Lower lobe of right lung (tissue), 2 donors: ENCODE results near the gene GNGT2. TPM values are rescaled to one million over a fixed set of nuclear protein-coding genes. Genes with fewer than 3 reads are reported as not detected.

ENCODE experiments used
- ATAC-seq, 2 donors: fragments of 200-7000 bp; cut with Tn5 transposase; one replicate each; pipeline ENCODE4 v1.9.1; 2020 to 2022; ENCODE audit warnings: mild to moderate bottlenecking in 2 of 2, moderate library complexity in 2 of 2
- DNase-seq: peaks from one replicate; pipeline ENCODE4 v3.0.0-alpha.2; 2020
- H3K27ac ChIP-seq: fragments of 200-600 bp; one replicate; pipeline ENCODE4 v1.8.0; 2022
- H3K27me3 ChIP-seq: fragments of 200-600 bp; one replicate; pipeline ENCODE4 v1.8.0; 2022; ENCODE audit warnings: low read depth
- H3K36me3 ChIP-seq: fragments of 200-600 bp; one replicate; pipeline ENCODE4 v1.8.0; 2022; ENCODE audit warnings: mild to moderate bottlenecking
- H3K4me1 ChIP-seq: fragments of 200-600 bp; one replicate; pipeline ENCODE4 v1.8.0; 2022
- H3K4me3 ChIP-seq: fragments of 200-600 bp; one replicate; pipeline ENCODE4 v1.8.0; 2022; ENCODE audit warnings: mild to moderate bottlenecking
- H3K9me3 ChIP-seq: fragments of 200-600 bp; one replicate; pipeline ENCODE4 v1.8.0; 2022
- intact Hi-C: fragments of 100-400 bp; cut with DNase I; formaldehyde crosslinking; loops from one replicate; pipeline ENCODE4 v1.11.0; 2022
- total RNA-seq: library from RNA; stranded (reverse); fragmentation: NEBNext Ultra II Directional; extraction: Animal tissue kit (Norgen Biotek cat#: 25700); gene quantifications from one replicate; pipeline ENCODE4 v1.2.1, GENCODE V29; 2021
- TF ChIP-seq, protein P1 (sequence below): fragments of 200-600 bp; IDR thresholded peaks from one replicate; pipeline ENCODE4 v1.8.0; 2022; ENCODE audit warnings: antibody characterized with exemption, mild to moderate bottlenecking
- donor health status: DM: no; HTN: yes; CAD: no; lungs with severe emphysema.

GNGT2 gene
- total RNA-seq, 1 donor from 2014 or later, result 21.1 TPM

DNA sequence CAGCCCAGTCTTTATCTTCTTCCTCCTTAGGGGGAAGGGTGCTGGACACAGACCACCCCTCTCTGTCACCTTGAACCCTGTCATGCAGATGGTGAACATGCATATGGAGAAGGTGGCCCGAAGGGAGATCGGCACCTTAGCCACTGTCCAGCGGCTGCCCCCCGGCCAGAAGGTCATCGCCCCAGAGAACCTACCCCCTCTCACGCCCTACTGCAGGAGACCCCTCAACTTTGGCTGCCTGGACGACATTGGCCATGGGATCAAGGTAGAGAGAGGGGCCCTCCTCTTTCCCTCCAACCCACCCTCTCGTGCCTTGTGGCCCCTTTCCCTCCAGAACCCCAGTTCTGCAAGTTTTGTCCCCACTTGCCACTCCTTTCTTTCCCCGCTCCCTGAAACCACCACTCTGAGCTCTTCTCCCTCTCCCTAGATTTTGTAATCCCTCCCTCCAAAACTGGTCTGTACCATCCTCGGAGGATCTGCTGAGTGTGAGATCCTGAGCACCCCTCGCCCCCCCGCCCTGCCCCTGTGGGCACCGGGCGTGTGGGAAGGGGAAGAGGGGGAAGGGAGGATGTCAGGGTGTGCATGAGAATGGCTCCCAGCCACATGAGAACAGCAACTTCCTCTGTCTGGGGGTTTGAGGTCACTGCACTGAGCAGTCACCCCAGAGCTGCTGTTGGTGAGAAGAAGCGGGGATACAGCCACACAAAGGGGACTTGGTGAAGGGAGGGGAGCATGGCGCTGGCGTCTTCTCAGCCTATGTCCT is 7.5 kb upstream of the GNGT2 start:
- intact Hi-C loops, result no loop called here
- ATAC-seq, result peak; percentile 83 to 87

DNA sequence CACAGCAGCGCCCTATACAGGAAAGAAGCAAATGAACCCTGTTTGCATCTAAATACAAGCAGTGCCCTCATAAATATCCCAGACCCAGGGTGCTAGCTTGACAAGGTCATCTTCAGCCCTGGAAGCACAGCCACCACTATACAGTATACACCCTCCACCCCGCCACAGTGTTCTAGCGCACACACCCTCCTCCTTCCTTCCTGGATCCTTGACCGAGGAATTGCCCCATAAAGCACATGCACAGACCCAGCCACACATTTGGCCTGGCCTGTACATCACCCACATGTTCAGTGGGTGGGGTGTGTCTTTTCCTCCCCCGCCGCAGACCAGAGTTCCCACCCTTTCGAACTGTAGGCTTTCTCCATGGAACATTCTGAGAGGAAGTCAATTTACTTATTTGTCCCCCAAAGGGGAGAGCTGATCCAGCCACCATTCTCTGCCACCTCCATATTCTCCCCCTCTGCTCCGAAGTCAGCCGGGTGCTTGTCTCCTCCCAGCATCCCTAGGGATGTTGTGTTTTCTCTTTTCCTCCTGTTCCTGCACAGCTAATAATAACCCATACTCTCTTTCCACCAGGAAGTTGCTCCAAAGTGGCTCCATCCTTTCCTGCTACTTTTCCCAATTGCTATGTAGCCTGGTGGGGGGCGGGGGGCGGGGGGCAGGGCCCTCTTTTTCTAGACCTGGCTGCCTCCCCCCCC is 6.7 kb upstream of the GNGT2 start:
- H3K27me3 ChIP-seq, result peaks cover 5% of the 10 kb centered on the region
- H3K9me3 ChIP-seq, result no peaks in the 10 kb centered on the region
- peaks cover 14% of the 10 kb centered on the region for H3K36me3 ChIP-seq
- peak overlapping the region; percentile 73 for H3K27ac ChIP-seq
- intact Hi-C loops, result no loop called here
- TF ChIP-seq, protein P1, sequence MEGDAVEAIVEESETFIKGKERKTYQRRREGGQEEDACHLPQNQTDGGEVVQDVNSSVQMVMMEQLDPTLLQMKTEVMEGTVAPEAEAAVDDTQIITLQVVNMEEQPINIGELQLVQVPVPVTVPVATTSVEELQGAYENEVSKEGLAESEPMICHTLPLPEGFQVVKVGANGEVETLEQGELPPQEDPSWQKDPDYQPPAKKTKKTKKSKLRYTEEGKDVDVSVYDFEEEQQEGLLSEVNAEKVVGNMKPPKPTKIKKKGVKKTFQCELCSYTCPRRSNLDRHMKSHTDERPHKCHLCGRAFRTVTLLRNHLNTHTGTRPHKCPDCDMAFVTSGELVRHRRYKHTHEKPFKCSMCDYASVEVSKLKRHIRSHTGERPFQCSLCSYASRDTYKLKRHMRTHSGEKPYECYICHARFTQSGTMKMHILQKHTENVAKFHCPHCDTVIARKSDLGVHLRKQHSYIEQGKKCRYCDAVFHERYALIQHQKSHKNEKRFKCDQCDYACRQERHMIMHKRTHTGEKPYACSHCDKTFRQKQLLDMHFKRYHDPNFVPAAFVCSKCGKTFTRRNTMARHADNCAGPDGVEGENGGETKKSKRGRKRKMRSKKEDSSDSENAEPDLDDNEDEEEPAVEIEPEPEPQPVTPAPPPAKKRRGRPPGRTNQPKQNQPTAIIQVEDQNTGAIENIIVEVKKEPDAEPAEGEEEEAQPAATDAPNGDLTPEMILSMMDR, result no peak
- H3K4me1 ChIP-seq, result peaks cover 69% of the 10 kb centered on the region
- DNase-seq (peak; percentile 81), ATAC-seq (peak; percentile 70 to 81)
- H3K4me3 ChIP-seq, result peak overlapping the region; percentile 12

More for the DNA sequence above, 7.5 kb upstream of the GNGT2 start:
- TF ChIP-seq, protein P1, result no peak
- H3K36me3 ChIP-seq, result peaks cover 16% of the 10 kb centered on the region
- peak overlapping the region; percentile 56 for H3K27ac ChIP-seq
- H3K4me1 ChIP-seq, result peaks cover 65% of the 10 kb centered on the region
- peak overlapping the region; percentile 12 for H3K4me3 ChIP-seq
- H3K9me3 ChIP-seq, result no peaks in the 10 kb centered on the region
- peak; percentile 83 for DNase-seq
- H3K27me3 ChIP-seq, result peaks cover 8% of the 10 kb centered on the region

DNA sequence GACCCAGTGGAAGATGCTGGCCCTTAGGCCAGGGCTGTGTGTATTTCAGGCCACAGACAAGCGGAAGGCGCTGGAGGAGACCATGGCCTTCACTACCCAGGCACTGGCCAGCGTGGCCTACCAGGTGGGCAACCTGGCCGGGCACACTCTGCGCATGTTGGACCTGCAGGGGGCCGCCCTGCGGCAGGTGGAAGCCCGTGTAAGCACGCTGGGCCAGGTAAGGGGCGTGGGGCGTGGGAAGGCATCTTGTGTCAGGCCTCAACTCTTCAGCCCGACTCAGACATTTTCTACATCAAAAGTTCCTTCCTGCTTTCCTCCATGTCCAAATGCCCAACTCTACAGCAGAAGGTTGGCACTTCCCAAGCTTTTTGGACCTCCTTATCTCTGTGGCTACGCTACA is 6.1 kb upstream of the GNGT2 start:
- intact Hi-C loops, result no loop called here
- no peak for ATAC-seq
- Histone ChIP-seq H3K27me3 (no peaks in the 10 kb centered on the region), H3K4me3 (peak overlapping the region; percentile 6), H3K36me3 (peaks cover 14% of the 10 kb centered on the region), H3K9me3 (no peaks in the 10 kb centered on the region), H3K4me1 (peaks cover 69% of the 10 kb centered on the region), H3K27ac (peak overlapping the region; percentile 73)
- TF ChIP-seq, protein P1, result no peak
- no peak for DNase-seq

DNA sequence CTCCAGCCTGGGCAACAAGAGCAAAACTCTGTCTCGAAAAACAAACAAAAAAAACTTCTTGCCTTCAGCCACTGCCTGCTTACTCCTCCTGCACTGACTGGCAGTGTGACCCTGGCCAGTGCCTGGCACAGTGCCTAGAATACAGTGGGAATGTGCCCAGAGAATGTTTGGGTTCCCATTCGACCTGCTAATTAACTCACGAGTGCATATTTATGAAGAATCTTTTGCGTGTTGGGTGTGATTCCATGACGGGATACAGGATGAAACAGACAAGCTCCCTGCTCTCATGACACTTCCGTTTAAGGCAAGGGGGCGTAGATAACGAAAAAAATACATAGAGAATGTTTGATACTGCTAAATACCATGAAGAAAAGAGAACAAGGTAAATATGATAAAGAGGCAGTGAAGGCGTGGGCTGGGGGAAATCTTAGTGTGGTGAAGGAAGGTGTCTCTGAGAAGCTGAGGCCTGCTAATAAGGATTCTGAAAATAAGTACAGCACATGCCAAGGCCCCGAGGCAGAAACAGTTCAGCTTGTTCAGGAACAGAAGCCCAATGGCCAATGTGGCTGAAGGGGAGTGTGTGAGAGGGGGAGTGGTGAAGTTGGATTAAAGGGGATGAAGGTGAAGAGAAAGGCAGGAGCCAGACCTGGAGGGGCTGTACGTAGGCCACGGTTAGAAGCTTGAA is 4.4 kb upstream of the GNGT2 start:
- peaks cover 70% of the 10 kb centered on the region for H3K4me1 ChIP-seq

DNA sequence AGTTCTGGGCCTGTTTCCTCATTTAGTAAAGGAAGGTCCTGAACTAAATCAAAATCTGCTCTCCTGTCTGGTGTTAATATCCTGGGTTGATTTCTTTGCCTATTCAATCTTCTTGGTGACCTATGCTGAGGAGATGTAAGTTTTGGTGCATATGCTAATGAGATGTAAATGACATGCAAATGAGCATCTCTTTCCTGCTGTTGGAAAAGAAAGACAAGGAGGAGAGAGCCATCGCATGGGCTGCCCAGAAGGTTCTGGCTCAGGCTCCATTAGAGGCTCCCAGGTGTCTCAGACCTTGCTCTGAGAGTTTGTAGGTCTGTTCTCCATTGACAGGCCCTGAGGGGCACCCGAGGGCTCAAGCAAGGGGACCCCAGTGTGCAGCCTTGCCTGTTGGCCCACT is 3.5 kb upstream of the GNGT2 start:
- no peaks in the 10 kb centered on the region for H3K9me3 ChIP-seq
- peaks cover 71% of the 10 kb centered on the region for H3K4me1 ChIP-seq
- ATAC-seq (no peak), DNase-seq (no peak)
- H3K27me3 ChIP-seq, result no peaks in the 10 kb centered on the region
- intact Hi-C loops, result no loop called here
- TF ChIP-seq, protein P1, result no peak
- H3K4me3 ChIP-seq, result peak overlapping the region; percentile 64
- H3K36me3 ChIP-seq, result peaks cover 2% of the 10 kb centered on the region
- H3K27ac ChIP-seq, result peak overlapping the region; percentile 36

More for the DNA sequence above, 4.4 kb upstream of the GNGT2 start:
- intact Hi-C loops, result no loop called here
- Histone ChIP-seq H3K27me3 (no peaks in the 10 kb centered on the region), H3K9me3 (no peaks in the 10 kb centered on the region), H3K4me3 (peak overlapping the region; percentile 64), H3K27ac (peak overlapping the region; percentile 73), H3K36me3 (peaks cover 9% of the 10 kb centered on the region)
- TF ChIP-seq, protein P1, result no peak
- ATAC-seq (no peak), DNase-seq (peak; percentile 55)
